ENCODE data around the gene THRA. TPM values are rescaled to one million over a fixed set of nuclear protein-coding genes. Genes with fewer than 3 reads are reported as not detected.

The THRA gene
- total and polyA plus RNA-seq, 11 donors = 50.6 to 105 (median 69.8) TPM

DNA sequence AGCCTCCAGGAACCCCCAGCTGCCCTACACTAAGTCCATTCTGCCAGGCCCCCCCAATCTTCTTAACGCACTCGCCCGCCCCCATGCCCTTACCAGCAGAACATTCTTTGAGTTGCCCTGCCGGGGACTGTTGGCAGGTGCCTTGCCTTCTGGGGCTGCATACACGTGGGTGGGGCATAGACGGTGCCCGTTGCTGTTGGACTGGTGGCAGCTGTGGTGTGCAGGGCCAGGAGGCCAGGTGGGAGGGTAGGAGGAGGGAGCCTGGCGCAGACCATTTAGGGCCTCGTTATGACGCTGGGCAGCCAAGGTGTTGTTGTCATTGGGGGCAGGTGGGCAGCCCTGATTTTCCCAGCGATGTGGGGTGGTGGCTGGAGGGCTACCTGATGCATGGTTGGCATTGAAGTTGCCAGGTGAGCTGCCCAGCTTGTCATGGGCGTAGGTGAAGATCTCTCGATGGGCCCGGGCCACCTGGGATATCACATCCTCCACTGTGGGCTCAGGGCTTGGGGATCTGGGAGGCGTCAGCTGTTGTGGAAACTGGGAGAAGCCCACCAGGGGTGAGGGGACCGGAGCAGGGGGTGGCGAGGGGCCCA lies 32.7 kb downstream of the THRA start:
- TF ChIP-seq, protein P1, sequence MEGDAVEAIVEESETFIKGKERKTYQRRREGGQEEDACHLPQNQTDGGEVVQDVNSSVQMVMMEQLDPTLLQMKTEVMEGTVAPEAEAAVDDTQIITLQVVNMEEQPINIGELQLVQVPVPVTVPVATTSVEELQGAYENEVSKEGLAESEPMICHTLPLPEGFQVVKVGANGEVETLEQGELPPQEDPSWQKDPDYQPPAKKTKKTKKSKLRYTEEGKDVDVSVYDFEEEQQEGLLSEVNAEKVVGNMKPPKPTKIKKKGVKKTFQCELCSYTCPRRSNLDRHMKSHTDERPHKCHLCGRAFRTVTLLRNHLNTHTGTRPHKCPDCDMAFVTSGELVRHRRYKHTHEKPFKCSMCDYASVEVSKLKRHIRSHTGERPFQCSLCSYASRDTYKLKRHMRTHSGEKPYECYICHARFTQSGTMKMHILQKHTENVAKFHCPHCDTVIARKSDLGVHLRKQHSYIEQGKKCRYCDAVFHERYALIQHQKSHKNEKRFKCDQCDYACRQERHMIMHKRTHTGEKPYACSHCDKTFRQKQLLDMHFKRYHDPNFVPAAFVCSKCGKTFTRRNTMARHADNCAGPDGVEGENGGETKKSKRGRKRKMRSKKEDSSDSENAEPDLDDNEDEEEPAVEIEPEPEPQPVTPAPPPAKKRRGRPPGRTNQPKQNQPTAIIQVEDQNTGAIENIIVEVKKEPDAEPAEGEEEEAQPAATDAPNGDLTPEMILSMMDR (IDR thresholded peaks at IDR 0.05) = no peak
- TF ChIP-seq POLR2A (IDR thresholded peaks at IDR 0.05) = no peak
- DNase-seq = peak in 3 of 5 donors; percentile 24 to 45 (median 32)
- Histone ChIP-seq H3K27me3 (no peaks in the 10 kb centered on the region), H3K36me3 (peaks cover 0 to 72% (median 55%) of the 10 kb centered on the region in 9 donors), H3K27ac (peak overlapping the region; percentile 86 to 100 (median 97)), H3K4me3 (peak overlapping the region in 4 of 12 donors; percentile 10 to 87 (median 78)), H3K4me1 (peaks cover 15 to 86% (median 74%) of the 10 kb centered on the region in 12 donors), H3K9me3 (no peaks in the 10 kb centered on the region)
- no peak for ATAC-seq
- intact Hi-C loops (cut with DNase I) = loop anchor here in 2 of 10 donors (5.0 to 10.0 kb wide), 2 partner anchors 33 to 81 kb away; partner anchors contain the start of genes CSF3 (in 1 of the 2) and THRA (in 1 of the 2)
- WGBS, 4 donors = 62 to 68% (median 64%) methylated on average over 11 to 17 of the region's 17 CpGs

GRCh38 chr17:40095944-40096791 lies 33.4 kb downstream of the THRA start:
- peak overlapping the region in 7 of 12 donors; percentile 72 to 100 (median 87) for H3K4me3 ChIP-seq
- TF ChIP-seq, protein P1 (IDR thresholded peaks at IDR 0.05) = no peak
- TF ChIP-seq POLR2A (IDR thresholded peaks at IDR 0.05) = no peak
- H3K9me3 ChIP-seq = no peaks in the 10 kb centered on the region
- peaks cover 0 to 71% (median 55%) of the 10 kb centered on the region in 9 donors for H3K36me3 ChIP-seq
- intact Hi-C loops (cut with DNase I) = loop anchor here in 3 of 10 donors (2.0 to 10.0 kb wide), 3 partner anchors 17 to 81 kb away; partner anchors contain the start of genes CSF3 (in 1 of the 3) and THRA (in 1 of the 3)
- no peaks in the 10 kb centered on the region for H3K27me3 ChIP-seq
- ATAC-seq = no peak
- peak overlapping the region; percentile 92 to 100 (median 97) for H3K27ac ChIP-seq
- 45 to 64% (median 48%) methylated on average over 22 to 23 of the region's 23 CpGs for WGBS, 4 donors
- DNase-seq = peak; percentile 66 to 75 (median 68)
- H3K4me1 ChIP-seq = peaks cover 15 to 84% (median 77%) of the 10 kb centered on the region in 12 donors

- no peak for ATAC-seq
- intact Hi-C loops (cut with DNase I) = loop anchor here in 3 of 10 donors (2.0 to 10.0 kb wide), 3 partner anchors 16 to 82 kb away; partner anchors contain the start of genes CSF3 (in 1 of the 3) and THRA (in 1 of the 3)
- no peak for DNase-seq
- WGBS, 4 donors = 49 to 69% (median 58%) methylated on average over 10 of the region's 10 CpGs
- Histone ChIP-seq H3K27ac (peak overlapping the region; percentile 92 to 100 (median 97)), H3K36me3 (peaks cover 0 to 64% (median 55%) of the 10 kb centered on the region in 9 donors), H3K4me1 (peaks cover 15 to 86% (median 78%) of the 10 kb centered on the region in 12 donors), H3K9me3 (no peaks in the 10 kb centered on the region), H3K27me3 (no peaks in the 10 kb centered on the region), H3K4me3 (peak overlapping the region in 7 of 12 donors; percentile 72 to 100 (median 87))
- TF ChIP-seq, protein P1 (IDR thresholded peaks at IDR 0.05) = no peak
- no peak for TF ChIP-seq POLR2A (IDR thresholded peaks at IDR 0.05)
Measured at GRCh38 chr17:40097087-40097486, 34.3 kb downstream of the THRA start.
